ENCODE measurements around the gene PSMC3IP. TPM values are rescaled to one million over a fixed set of nuclear protein-coding genes. Genes with fewer than 3 reads are reported as not detected.
A peak's percentile ranks its signal among the peaks of the same experiment; 100 is the strongest.

The PSMC3IP gene
- total and polyA plus RNA-seq, 10 donors = 1.9 to 5.6 (median 3.8) TPM

- TF ChIP-seq POLR2A (IDR thresholded peaks at IDR 0.05) = peak in 1 of 3 donors; percentile 24
- peak; percentile 90 to 96 (median 92) for TF ChIP-seq POLR2AphosphoS5 (IDR thresholded peaks at IDR 0.05)
- peak in 1 of 11 experiments; percentile 20 for TF ChIP-seq CTCF (IDR thresholded peaks at IDR 0.05 in 8 of 11, conservative IDR thresholded peaks at IDR 0.05 in 3 of 11)
- H3K27ac ChIP-seq = peak within 1 kb of the TSS; percentile 90 to 98 (median 96)
- H3K9me3 ChIP-seq = no peaks in the 10 kb centered on the region
- peak within 1 kb of the TSS; percentile 69 to 98 (median 89) for H3K4me3 ChIP-seq
- DNase-seq = peak; percentile 98
- 0 to 1% (median 0%) methylated on average over 38 to 72 of the region's 72 CpGs for WGBS, 5 donors
- peaks cover 34 to 83% (median 65%) of the 10 kb centered on the region in 6 donors for H3K4me1 ChIP-seq
- peaks cover 0 to 75% (median 58%) of the 10 kb centered on the region in 6 donors for H3K36me3 ChIP-seq
- intact Hi-C loops (cut with DNase I; ENCODE audit: low total_unique reads) = no loop called here
- no peaks in the 10 kb centered on the region for H3K27me3 ChIP-seq (replicated peaks in 1 of 7)
Observed at GRCh38 chr17:42566883-42567573, 10.5 kb downstream of the PSMC3IP start, which contains the start of gene MLX. TSS of gene MLX (plus strand) at chr17:42567100. CDS start at chr17:42567125, 25 bp downstream.

GRCh38 chr17:42566215-42566882, 11.2 kb downstream of the PSMC3IP start:
- Histone ChIP-seq H3K27me3 (replicated peaks in 1 of 7) (no peaks in the 10 kb centered on the region), H3K4me3 (peak overlapping the region; percentile 69 to 98 (median 89)), H3K36me3 (peaks cover 0 to 68% (median 51%) of the 10 kb centered on the region in 6 donors), H3K4me1 (peaks cover 36 to 86% (median 66%) of the 10 kb centered on the region in 6 donors), H3K9me3 (no peaks in the 10 kb centered on the region), H3K27ac (peak overlapping the region; percentile 90 to 98 (median 96))
- WGBS, 5 donors = 48 to 78% (median 50%) methylated on average over 8 to 28 of the region's 28 CpGs
- no peak for DNase-seq
- TF ChIP-seq POLR2A (IDR thresholded peaks at IDR 0.05) (no peak), CTCF (IDR thresholded peaks at IDR 0.05 in 8 of 11, conservative IDR thresholded peaks at IDR 0.05 in 3 of 11) (no peak), POLR2AphosphoS5 (IDR thresholded peaks at IDR 0.05) (no peak)
- intact Hi-C loops (cut with DNase I; ENCODE audit: low total_unique reads) = no loop called here

GRCh38 chr17:42565523-42566214, 11.9 kb downstream of the PSMC3IP start:
- no peak for DNase-seq
- 88 to 93% (median 90%) methylated on average over 14 to 16 of the region's 16 CpGs for WGBS, 5 donors
- TF ChIP-seq POLR2A (IDR thresholded peaks at IDR 0.05) (no peak), POLR2AphosphoS5 (IDR thresholded peaks at IDR 0.05) (peak in 1 of 3 donors; percentile 16)
- peak overlapping the region in 6 of 8 donors; percentile 92 to 98 (median 96) for H3K27ac ChIP-seq
- peaks cover 39 to 92% (median 68%) of the 10 kb centered on the region in 6 donors for H3K4me1 ChIP-seq
- intact Hi-C loops (cut with DNase I; ENCODE audit: low total_unique reads) = no loop called here
- H3K9me3 ChIP-seq = no peaks in the 10 kb centered on the region
- peaks cover 0 to 61% (median 45%) of the 10 kb centered on the region in 6 donors for H3K36me3 ChIP-seq
- H3K27me3 ChIP-seq (replicated peaks in 1 of 7) = no peaks in the 10 kb centered on the region
- H3K4me3 ChIP-seq = peak overlapping the region in 2 of 8 donors; percentile 92 to 98

GRCh38 chr17:42564815-42565522, 12.6 kb downstream of the PSMC3IP start:
- WGBS, 5 donors = 89 to 94% (median 90%) methylated on average over 13 to 15 of the region's 15 CpGs

More at GRCh38 chr17:42564815-42565522, 12.6 kb downstream of the PSMC3IP start:
- intact Hi-C loops (cut with DNase I; ENCODE audit: low total_unique reads) = no loop called here
- Histone ChIP-seq H3K36me3 (peaks cover 0 to 54% (median 38%) of the 10 kb centered on the region in 6 donors), H3K4me1 (peaks cover 39 to 93% (median 65%) of the 10 kb centered on the region in 6 donors), H3K4me3 (no peak overlapping the region), H3K27me3 (replicated peaks in 1 of 7) (no peaks in the 10 kb centered on the region), H3K9me3 (no peaks in the 10 kb centered on the region), H3K27ac (peak overlapping the region in 3 of 8 donors; percentile 95 to 98 (median 98))
- DNase-seq = no peak
- TF ChIP-seq POLR2AphosphoS5 (IDR thresholded peaks at IDR 0.05) (peak in 1 of 3 donors; percentile 3), CTCF (IDR thresholded peaks at IDR 0.05 in 8 of 11, conservative IDR thresholded peaks at IDR 0.05 in 3 of 11) (no peak), POLR2A (IDR thresholded peaks at IDR 0.05) (no peak)
